Renal cortical epithelial cell (primary cell): ENCODE results near the gene CTDP1. TPM values are rescaled to one million over a fixed set of nuclear protein-coding genes. Genes with fewer than 3 reads are reported as not detected.
"Not testable (repeated sequence)": the region's sequence is repeated elsewhere in the genome, so short reads cannot be mapped to it uniquely, and the experiment has no call there.

ENCODE experiments used
- DNase-seq: peaks from one replicate; pipeline ENCODE4 v3.0.0-alpha.2; 2011; ENCODE audit warnings: low read depth
- total RNA-seq: library from RNA; depleted of rRNA; stranded (reverse); fragments of >200 nt; gene quantifications from 2 replicates; pipeline ENCODE4 v1.2.3, GENCODE V29; 2014

Gene CTDP1
- total RNA-seq, 1 donor from 2014 or later = 36.1 TPM

DNA sequence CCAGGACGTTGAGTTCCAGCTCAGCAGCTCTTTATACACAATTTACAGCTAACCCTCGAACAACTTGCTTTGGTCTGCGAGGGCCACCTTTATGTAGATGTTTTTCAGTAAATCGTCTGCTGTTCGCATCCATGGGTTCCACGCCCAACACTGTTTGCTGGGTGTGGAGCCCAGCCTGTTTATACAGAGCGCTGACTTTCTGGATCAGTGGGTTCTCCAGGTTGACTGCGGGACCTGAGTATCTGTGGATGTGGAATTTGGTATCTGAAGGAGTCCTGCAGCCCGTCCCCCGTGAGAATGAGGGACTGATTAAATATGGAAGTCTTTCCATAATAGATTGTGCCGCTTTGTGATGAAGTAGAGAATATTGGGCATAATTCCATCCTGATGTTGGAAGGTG lies 2.9 kb downstream of the CTDP1 start:
- no peak for DNase-seq

DNA sequence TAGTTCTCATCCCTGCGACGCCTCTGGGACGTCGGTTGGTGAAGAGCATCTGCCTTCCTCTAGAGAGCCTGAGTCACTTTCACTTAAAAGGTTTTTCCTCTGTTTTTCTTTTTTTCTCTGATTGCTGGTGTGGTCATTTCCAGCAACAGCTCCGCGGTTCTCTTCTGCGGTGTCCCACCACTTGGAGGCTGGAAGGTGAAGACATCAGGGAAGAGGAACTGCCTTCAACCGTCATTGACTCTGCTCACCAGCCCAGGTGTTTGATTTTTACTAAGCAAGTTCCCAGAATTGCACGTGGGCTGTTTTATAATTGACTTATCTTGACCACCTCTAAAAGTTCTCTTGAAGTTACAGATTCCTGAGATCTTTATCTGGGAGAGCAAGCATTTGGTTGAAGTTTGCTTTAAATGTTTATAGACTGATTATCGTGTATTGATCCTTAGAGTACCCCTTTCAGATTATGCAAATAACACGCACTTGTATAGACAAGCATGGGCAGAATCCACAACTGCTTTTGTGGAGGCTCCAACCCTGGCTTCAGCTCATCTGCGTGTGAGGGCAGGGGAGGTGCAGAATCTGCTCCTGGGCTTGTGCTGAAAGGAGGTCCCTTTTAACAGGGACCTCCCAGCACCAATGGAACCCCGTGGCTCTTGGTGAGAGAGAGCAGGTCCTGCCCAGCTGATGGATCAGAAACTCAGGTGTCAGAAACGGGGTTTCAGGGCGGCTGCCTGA lies 3.5 kb downstream of the CTDP1 start:
- no peak for DNase-seq

DNA sequence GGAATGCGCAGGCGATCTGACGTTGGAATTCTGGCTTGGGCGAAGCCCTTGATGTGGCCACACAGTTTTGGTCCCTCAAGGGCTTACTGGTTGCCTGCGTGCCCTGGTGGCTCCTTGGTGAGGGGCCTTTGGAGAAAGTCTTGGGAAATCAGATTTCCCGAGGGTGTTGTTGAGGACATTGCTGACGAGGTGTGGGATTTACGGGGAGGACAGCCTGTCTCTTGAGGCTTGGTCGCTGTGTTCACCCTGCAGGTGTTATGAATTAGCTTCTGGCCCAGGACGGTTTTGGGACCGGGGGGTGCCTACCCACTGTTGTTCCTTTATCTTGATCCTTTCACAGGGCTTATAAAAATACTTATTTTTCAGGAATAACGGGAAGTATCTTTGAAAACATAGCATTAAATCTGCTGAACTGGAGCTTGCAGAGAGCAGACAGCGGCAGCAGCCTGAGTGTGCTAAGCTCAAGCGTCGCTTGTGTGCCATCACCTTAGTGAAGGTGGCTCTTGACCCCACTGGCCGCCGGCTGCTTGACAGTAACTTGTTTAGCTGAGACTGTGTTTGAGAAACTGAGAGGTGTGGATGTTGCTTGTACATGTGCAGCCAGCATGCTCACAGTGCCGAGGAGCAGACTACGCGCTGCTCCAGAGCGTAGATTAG lies 4.2 kb downstream of the CTDP1 start:
- DNase-seq = no peak

- DNase-seq = no peak
These were observed 4.7 kb downstream of the CTDP1 start for GRCh38 chr18:79684283-79684631.

GRCh38 chr18:79684787-79685186 lies 5.2 kb downstream of the CTDP1 start:
- DNase-seq = no peak

DNA sequence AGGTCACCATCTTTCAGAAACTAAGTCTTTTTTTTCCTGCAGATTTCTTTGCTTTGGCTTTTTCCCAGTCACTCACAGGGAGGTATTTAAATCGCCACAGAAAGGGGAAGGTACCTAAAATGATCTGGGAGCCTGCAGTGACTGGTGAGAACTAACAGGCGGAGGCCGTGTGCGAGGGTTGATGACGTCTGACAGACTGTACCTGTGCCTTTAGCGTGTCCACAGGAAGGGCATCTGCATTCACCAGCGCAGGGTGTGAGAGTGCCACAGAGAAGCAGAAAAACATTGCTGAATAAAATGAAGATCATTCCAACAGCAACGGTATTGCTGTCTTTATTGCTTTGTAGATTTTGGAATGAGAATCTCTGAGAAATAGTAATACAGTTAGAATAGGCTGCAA lies 5.7 kb downstream of the CTDP1 start:
- DNase-seq = no peak

- no peak for DNase-seq
These were observed 6.4 kb downstream of the CTDP1 start for GRCh38 chr18:79685971-79686370.

DNA sequence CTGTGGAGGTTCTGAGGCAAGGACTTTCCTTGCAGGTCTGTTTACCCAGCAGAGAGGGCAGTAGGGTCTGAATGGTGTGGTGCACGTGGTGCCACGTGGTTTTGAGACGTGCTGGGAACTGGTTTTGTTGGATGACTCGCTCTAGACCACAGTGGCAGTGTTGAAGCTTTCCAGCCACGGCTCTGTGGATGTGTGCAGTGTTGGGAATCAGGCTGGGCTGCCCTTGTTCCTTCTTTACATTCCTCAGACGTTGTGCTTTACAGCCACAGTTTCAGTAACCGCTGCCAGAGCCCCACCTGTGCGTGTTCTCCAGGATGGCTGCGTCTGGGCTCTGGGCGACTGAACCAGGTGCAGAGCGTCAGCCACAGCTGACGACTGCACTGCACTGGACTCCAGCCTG lies 8.2 kb downstream of the CTDP1 start:
- DNase-seq = peak; percentile 74

GRCh38 chr18:79690071-79690470 lies 10.5 kb downstream of the CTDP1 start:
- no peak for DNase-seq

DNA sequence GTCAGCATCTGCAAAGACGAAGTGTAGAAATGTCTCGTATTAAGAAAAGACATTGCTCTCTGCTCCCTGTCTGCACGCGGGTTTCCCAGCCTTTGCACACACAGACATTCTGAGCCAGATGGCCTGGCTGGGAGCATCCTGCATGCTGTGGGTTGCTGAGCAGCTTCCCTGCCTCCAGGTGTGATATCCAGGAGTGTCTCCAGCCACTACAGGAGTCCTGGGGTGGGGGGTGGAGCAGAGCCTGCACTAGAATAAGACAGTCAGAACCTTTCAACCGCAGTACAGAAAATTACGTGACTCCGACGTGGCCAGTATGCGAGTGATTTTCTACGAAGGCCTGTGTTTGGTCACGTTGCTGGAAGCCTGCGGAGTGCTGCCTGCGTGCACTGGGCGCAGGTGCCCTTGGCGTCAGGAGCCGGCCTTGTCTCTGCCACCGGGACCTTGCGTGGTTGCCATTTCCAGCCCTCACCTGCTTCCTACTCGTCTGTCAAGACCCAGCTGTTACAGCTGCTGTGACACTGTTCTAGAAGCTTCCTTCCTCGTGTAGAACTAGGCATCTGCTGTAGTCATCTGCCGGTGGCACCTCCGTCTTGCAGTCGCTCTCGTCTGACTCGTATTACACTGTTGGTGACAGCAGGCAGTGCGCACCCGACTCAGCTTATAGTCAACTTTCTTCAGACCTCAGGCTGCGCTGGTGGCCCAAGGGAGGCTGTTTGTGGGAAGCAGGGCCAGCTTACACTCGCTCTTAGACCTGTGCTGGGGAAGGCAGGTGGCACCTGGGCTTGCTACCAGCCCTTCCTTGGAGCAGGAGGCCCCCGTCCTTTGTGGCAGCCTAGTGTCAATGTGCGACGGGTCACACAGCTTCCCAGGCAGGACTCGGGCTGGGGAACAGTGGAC lies 11.2 kb downstream of the CTDP1 start:
- no peak for DNase-seq

DNA sequence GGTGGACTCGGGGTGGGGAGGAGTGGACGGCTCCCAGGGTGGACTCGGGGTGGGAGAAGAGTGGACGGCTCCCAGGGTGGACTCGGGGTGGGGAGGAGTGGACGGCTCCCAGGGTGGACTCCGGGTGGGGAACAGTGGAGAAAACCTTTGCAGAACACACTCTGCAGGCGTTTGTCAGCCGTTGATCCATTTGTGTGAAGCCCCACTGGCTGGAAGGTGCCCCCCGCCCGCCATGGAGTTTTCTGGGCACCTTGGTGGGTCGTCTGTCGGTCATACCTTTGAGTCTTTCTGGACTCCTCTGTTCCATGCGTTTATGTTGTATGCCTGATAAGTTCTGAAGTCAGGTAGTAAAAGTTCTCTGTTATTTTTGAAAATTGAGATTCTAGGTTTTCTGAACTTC lies 12.5 kb downstream of the CTDP1 start:
- no peak for DNase-seq

DNA sequence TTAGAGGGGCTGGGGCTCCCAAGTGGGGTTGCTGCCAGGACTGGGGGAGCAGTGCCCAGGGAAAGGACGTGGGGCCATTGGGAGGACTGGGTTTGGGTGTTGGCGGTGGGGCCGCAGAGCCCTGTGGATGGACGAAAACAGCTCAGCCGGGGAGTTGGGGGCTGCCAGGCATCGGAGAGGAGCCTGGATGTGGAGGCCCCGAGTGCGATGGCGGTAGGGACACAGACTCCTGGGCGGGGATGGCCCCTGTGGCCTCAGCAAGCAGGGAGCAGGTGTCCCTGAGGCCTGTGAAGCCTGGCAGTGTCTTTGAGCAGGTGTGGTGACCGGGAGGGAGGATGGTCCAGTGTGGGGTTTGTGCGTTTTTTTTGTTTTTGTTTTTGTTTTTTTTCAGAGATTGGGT lies 13.3 kb downstream of the CTDP1 start:
- no peak for DNase-seq

- DNase-seq = no peak
These were observed 14.1 kb downstream of the CTDP1 start for GRCh38 chr18:79693561-79694205.

- not testable (repeated sequence) for DNase-seq
These were observed 14.7 kb downstream of the CTDP1 start for GRCh38 chr18:79694206-79694894.

- DNase-seq = no peak
These were observed 15.3 kb downstream of the CTDP1 start for GRCh38 chr18:79694895-79695213.

DNA sequence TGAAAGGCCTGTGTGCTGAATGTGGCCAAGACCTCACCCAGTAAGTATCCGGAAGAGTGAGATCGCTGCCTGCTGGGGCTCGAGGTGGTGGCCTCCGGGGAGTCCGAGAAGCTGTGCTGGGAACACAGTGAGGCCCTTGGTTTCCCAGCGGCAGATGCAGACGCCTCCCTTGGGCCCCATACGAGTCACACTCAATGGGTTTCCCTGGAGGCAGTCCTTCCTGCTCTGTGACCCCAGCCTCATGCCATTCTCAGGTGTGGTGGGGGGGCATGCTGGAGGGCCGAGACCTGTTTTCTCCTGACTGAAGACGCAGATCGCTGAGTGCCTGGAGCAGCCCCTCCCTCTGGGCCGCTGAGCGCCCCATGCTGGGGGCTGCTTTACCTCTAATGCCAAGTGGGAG lies 15.7 kb downstream of the CTDP1 start:
- DNase-seq = no peak

DNA sequence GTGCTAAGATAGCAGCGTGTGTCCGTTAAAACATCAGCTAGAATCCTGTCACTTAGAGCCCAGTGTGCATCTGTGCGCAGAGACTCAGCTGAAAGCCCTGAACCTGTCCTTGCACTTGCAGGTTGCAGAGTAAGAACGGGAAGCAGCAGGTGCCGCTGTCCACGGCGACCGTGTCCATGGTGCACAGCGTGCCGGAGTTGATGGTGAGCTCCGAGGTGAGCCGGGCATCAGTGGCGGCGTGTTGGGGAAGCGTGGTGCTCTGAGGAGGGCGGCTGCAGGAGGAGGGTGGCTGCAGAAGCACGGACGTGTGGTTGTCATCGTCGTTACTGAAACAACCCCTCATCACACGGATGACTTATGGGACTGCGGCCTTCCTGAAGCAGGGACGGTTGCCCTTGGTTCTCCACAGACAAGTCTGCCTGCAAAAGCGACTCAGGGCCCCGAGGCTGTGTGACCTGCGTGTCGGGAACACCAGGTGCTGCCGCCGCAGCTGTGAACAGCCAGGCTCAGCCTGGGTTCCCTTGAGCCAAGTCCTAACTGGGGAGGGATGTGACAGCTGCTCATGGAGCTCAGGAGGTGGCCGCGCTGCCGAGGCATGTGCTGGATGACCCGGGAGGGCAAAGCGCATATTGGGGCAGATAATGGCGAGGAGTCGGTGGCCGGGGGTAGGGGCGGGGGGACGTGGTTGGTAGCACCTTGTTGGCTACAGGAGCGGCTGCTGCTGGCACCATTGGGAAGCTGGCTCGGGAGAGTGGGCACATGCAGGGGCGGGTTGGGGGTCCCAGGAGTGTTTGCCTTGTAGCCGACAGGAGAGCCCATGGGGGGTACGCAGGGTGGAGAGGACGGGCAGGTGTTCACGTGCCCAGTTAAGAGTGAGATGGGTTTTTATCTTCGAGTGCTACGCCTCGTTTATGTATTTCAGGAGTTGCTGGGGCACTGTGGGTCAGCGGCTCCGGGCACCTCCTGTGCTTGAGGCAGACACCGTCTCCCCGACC lies 16.6 kb downstream of the CTDP1 start:
- DNase-seq = no peak

GRCh38 chr18:79697178-79697577 lies 17.6 kb downstream of the CTDP1 start:
- DNase-seq = no peak

DNA sequence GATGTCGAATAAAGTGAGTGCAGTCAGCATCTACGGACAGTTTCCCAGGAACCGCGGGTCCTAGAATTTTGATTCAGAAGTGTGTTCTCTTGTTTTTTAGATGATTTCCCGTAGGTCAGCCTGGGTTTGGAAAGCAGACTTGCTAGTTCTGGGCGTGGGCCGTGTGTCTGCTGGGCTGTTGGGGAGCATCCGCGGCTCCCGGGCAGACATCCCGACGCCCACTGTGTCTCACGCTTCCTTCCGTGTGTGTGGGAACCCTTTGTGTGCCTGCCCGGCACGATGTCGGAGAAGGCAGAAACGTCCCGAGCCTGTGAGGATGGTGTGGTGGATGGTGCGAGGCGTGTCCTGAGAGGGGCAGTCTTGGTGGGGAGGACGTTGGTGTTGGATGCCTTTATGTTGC lies 18.4 kb downstream of the CTDP1 start:
- no peak for DNase-seq

- DNase-seq = no peak
These were observed 19.2 kb downstream of the CTDP1 start for GRCh38 chr18:79698668-79699335.
